Measurements from ENCODE around the gene BAX.

Gene BAX

GRCh38 chr19:49009828-49010227, 55.2 kb downstream of the BAX start:
- Mint-ChIP-seq H3K4me1 (ENCODE audit: low read depth in 2 of 2) (no peaks in the 10 kb centered on the region), H3K36me3 (ENCODE audit: insufficient read depth) (peaks cover 24% of the 10 kb centered on the region), H3K9me3 (no peaks in the 10 kb centered on the region), H3K27me3 (no peaks in the 10 kb centered on the region), H3K27ac (no peak overlapping the region), H3K4me3 (no peak overlapping the region)
- no peak for DNase-seq
- no peak for ATAC-seq (replicated peaks)

DNA sequence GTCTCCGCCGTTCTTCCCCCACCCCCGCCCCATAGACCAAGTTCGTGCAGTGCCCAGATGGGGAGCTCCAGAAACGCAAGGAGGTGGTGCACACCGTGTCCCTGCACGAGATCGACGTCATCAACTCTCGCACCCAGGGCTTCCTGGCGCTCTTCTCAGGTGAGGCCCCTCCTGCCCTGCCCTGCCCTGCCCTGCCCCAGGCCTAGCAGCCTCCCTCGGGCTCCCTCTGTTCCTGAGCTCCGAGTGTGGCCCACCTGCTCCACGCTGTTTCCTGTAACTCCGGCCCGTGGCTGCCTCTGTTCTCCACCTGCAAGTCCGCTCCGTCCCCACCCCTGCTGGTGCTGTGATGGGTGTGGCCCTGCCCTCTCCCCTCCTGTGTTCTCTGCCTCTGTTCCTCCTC, 55.8 kb downstream of the BAX start:
- Mint-ChIP-seq H3K27ac (no peak overlapping the region), H3K9me3 (no peaks in the 10 kb centered on the region), H3K4me3 (no peak overlapping the region), H3K27me3 (no peaks in the 10 kb centered on the region), H3K4me1 (ENCODE audit: low read depth in 2 of 2) (no peaks in the 10 kb centered on the region), H3K36me3 (ENCODE audit: insufficient read depth) (peaks cover 21% of the 10 kb centered on the region)
- no peak for ATAC-seq (replicated peaks)
- no peak for DNase-seq

DNA sequence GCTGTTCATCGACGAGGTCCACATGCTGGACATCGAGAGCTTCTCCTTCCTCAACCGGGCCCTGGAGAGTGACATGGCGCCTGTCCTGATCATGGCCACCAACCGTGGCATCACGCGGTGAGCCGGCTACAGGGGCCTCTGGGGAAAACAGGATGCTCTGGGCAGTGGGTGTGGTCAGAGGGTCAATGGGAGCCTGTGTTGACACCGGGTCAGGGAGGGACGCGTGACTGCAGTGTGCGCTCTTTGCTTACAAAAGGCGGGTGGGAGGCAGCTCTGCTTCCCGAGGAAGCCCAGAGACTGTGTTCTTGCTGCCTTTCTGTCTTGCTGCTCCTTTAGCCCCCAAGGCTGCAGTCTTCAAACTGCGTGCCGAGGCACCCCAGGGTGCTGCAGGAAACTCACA, 56.5 kb downstream of the BAX start:
- no peaks in the 10 kb centered on the region for H3K4me1 Mint-ChIP-seq (ENCODE audit: low read depth in 2 of 2)
- DNase-seq (no peak), ATAC-seq (replicated peaks) (no peak)
- H3K27me3 Mint-ChIP-seq = no peaks in the 10 kb centered on the region
- no peaks in the 10 kb centered on the region for H3K9me3 Mint-ChIP-seq
- H3K4me3 Mint-ChIP-seq = no peak overlapping the region
- no peak overlapping the region for H3K27ac Mint-ChIP-seq
- H3K36me3 Mint-ChIP-seq (ENCODE audit: insufficient read depth) = peaks cover 15% of the 10 kb centered on the region
